OCI-LY3 (cell line): ENCODE results near the gene FLNB.

Experiments used
- H2AFZ ChIP-seq: fragments of 200-600, 300-600 bp; shearing (Covaris generic); 2 replicates; pipeline ENCODE4 v1.6.0; 2014; ENCODE audit warnings: antibody characterized with exemption, low read depth, low read length
- H3K27ac ChIP-seq: fragments of 200-600, 300-600 bp; sonication (generic); 2 replicates; pipeline ENCODE4 v1.5.1; 2014; ENCODE audit warnings: mild to moderate bottlenecking, low read length, moderate library complexity, mixed read lengths
- H3K27me3 ChIP-seq: fragments of 200-600, 300-600 bp; sonication (generic); 2 replicates; pipeline ENCODE4 v1.6.1; 2014; ENCODE audit warnings: low read depth, low read length, mixed read lengths
- H3K36me3 ChIP-seq: fragments of 200-600, 300-600 bp; sonication (generic); replicated peaks from 2 replicates; pipeline ENCODE3; 2014; ENCODE audit warnings: low read depth, low read length, mixed read lengths
- H3K4me1 ChIP-seq: fragments of 300-600, 200-600 bp; sonication (generic); 2 replicates; pipeline ENCODE4 v1.6.1; 2014; ENCODE audit warnings: low read length, mixed read lengths
- H3K4me2 ChIP-seq: fragments of 200-600, 300-600 bp; sonication (generic); 2 replicates; pipeline ENCODE4 v1.6.1; 2014; ENCODE audit warnings: low read length, mixed read lengths
- H3K4me3 ChIP-seq: fragments of 300-600, 200-600 bp; sonication (generic); 2 replicates; pipeline ENCODE4 v1.5.1; 2014; ENCODE audit warnings: antibody characterized with exemption, mild to moderate bottlenecking, low read length, moderate library complexity
- H3K79me2 ChIP-seq: fragments of 300-600, 200-600 bp; shearing (Covaris generic); 2 replicates; pipeline ENCODE4 v1.6.1; 2014; ENCODE audit warnings: mild to moderate bottlenecking, low read length, mixed read lengths
- H3K9ac ChIP-seq: fragments of 300-600, 200-600 bp; shearing (Covaris generic); 2 replicates; pipeline ENCODE4 v1.6.0; 2014; ENCODE audit warnings: mild to moderate bottlenecking, low read length, moderate library complexity
- H3K9me3 ChIP-seq: fragments of 200-600, 300-600 bp; shearing (Covaris generic); 2 replicates; pipeline ENCODE4 v1.6.1; 2014; ENCODE audit warnings: low read length, mixed read lengths; ENCODE audit not compliant: insufficient read depth
- H4K20me1 ChIP-seq: fragments of 200-600, 300-600 bp; sonication (generic); 2 replicates; pipeline ENCODE4 v1.6.1; 2016; ENCODE audit warnings: low read length, mixed read lengths; ENCODE audit not compliant: insufficient read depth
- CTCF ChIP-seq: fragments of 200-600, 300-600 bp; sonication (generic); IDR thresholded peaks from 2 replicates; pipeline ENCODE4 v1.5.1; 2014; ENCODE audit warnings: antibody characterized with exemption, low read length, low read depth
- EZH2phosphoT487 ChIP-seq: fragments of 200-600 bp; shearing (Covaris generic); IDR thresholded peaks from 2 replicates; pipeline ENCODE4 v1.6.1; 2018; ENCODE audit warnings: antibody characterized with exemption, mixed run types, low read depth

Gene FLNB

GRCh38 chr3:58202917-58203360 is 194.7 kb downstream of the FLNB start:
- Histone ChIP-seq H3K27ac (peak overlapping the region; percentile 63), H3K9ac (peak overlapping the region; percentile 28; the same call in 1 of the 2 replicates), H3K4me1 (peaks cover 50% of the 10 kb centered on the region), H3K9me3 (peaks cover 16% of the 10 kb centered on the region; the same call in 1 of the 2 replicates), H3K27me3 (no peaks in the 10 kb centered on the region), H3K4me3 (peak overlapping the region; percentile 25), H3K4me2 (peak overlapping the region; percentile 53), H4K20me1 (no peaks in the 10 kb centered on the region), H3K36me3 (peaks cover 11% of the 10 kb centered on the region), H2AFZ (peak overlapping the region; percentile 62; the same call in 1 of the 2 replicates), H3K79me2 (no peaks in the 10 kb centered on the region)
- TF ChIP-seq CTCF (no peak), EZH2phosphoT487 (no peak)

GRCh38 chr3:58203541-58203940 is 195.3 kb downstream of the FLNB start:
- Histone ChIP-seq H3K79me2 (no peaks in the 10 kb centered on the region), H3K27ac (peak overlapping the region; percentile 63; the same call in 1 of the 2 replicates), H3K9me3 (peaks cover 16% of the 10 kb centered on the region; the same call in 1 of the 2 replicates), H2AFZ (no peak overlapping the region), H4K20me1 (no peaks in the 10 kb centered on the region), H3K4me2 (no peak overlapping the region), H3K4me3 (no peak overlapping the region), H3K36me3 (peaks cover 11% of the 10 kb centered on the region), H3K4me1 (peaks cover 44% of the 10 kb centered on the region), H3K9ac (no peak overlapping the region), H3K27me3 (no peaks in the 10 kb centered on the region)
- no peak for TF ChIP-seq CTCF
- TF ChIP-seq EZH2phosphoT487 = no peak

- no peaks in the 10 kb centered on the region for H3K27me3 ChIP-seq
- no peaks in the 10 kb centered on the region for H4K20me1 ChIP-seq
- H3K4me3 ChIP-seq = no peak overlapping the region
- no peak overlapping the region for H3K4me2 ChIP-seq
- H3K4me1 ChIP-seq = peaks cover 32% of the 10 kb centered on the region
- peaks cover 16% of the 10 kb centered on the region; the same call in 1 of the 2 replicates for H3K9me3 ChIP-seq
- no peak overlapping the region for H2AFZ ChIP-seq
- no peak overlapping the region for H3K9ac ChIP-seq
- TF ChIP-seq EZH2phosphoT487 (no peak), CTCF (no peak)
- no peaks in the 10 kb centered on the region for H3K79me2 ChIP-seq
- H3K27ac ChIP-seq = no peak overlapping the region
- H3K36me3 ChIP-seq = peaks cover 11% of the 10 kb centered on the region
These were observed 196.5 kb downstream of the FLNB start for GRCh38 chr3:58204720-58205119.

GRCh38 chr3:58205981-58206380 is 197.8 kb downstream of the FLNB start:
- Histone ChIP-seq H3K4me1 (peaks cover 19% of the 10 kb centered on the region), H3K9me3 (peaks cover 8% of the 10 kb centered on the region; the same call in 1 of the 2 replicates), H3K4me2 (no peak overlapping the region), H2AFZ (no peak overlapping the region), H3K4me3 (no peak overlapping the region), H3K27me3 (no peaks in the 10 kb centered on the region), H3K79me2 (no peaks in the 10 kb centered on the region), H3K36me3 (peaks cover 2% of the 10 kb centered on the region), H4K20me1 (no peaks in the 10 kb centered on the region), H3K9ac (no peak overlapping the region), H3K27ac (no peak overlapping the region)
- TF ChIP-seq CTCF = no peak
- no peak for TF ChIP-seq EZH2phosphoT487
